C4-2B (cell line): ENCODE measurements around the gene TRIO.

Source experiments
- ZFX ChIP-seq: fragments of 450-650 bp; IDR thresholded peaks from 2 replicates; pipeline ENCODE4 v1.6.1; 2017
- TF ChIP-seq, protein P1 (sequence below): fragments of 450-650 bp; conservative IDR thresholded peaks from 2 replicates; pipeline ENCODE4 v1.5.1; 2017; ENCODE audit warnings: mild to moderate bottlenecking

DNA sequence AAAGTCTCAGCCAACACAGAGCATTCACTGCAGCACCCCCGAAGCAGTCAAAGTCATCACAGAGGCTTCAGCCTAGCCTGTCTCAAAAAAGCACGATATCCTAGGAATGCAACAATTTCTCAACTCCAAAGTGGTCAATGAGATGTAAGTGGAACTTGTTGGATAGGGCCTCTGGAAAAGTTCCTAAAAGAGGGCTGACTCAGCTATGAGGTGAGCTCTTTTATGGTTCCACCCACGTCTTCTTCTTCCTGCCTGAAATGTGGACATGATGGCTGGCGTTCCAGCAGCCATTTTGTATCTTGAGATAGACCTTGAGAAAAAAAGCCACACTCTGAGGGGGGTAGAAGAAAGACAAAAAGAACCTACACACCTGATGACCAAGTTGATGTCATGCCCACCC is 32.5 kb upstream of the TRIO start:
- TF ChIP-seq, protein P1, sequence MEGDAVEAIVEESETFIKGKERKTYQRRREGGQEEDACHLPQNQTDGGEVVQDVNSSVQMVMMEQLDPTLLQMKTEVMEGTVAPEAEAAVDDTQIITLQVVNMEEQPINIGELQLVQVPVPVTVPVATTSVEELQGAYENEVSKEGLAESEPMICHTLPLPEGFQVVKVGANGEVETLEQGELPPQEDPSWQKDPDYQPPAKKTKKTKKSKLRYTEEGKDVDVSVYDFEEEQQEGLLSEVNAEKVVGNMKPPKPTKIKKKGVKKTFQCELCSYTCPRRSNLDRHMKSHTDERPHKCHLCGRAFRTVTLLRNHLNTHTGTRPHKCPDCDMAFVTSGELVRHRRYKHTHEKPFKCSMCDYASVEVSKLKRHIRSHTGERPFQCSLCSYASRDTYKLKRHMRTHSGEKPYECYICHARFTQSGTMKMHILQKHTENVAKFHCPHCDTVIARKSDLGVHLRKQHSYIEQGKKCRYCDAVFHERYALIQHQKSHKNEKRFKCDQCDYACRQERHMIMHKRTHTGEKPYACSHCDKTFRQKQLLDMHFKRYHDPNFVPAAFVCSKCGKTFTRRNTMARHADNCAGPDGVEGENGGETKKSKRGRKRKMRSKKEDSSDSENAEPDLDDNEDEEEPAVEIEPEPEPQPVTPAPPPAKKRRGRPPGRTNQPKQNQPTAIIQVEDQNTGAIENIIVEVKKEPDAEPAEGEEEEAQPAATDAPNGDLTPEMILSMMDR: no peak
- no peak for TF ChIP-seq ZFX
